OCI-LY7 (cell line): ENCODE results near the gene TPPP3. TPM values are rescaled to one million over a fixed set of nuclear protein-coding genes. Genes with fewer than 3 reads are reported as not detected.

ENCODE experiments used
- BruUV-seq: library from RNA; stranded (reverse); fragments of 400-500 nt; replicated peaks from 2 replicates; lab custom pipeline; 2021; lab: Mats Ljungman, UMichigan
- CTCF ChIA-PET: fragments of 300-600 bp; sonication (Branson Sonifier 250); formaldehyde crosslinking; loops from one replicate; lab custom pipeline; 2022; ENCODE audit warnings: antibody characterized with exemption; ENCODE audit not compliant: unreplicated experiment; lab: Charles Lee
- POLR2A ChIA-PET: fragments of 300-600 bp; sonication (Branson Sonifier 250); formaldehyde crosslinking; loops from one replicate; lab custom pipeline; 2022; ENCODE audit warnings: antibody characterized with exemption; lab: Charles Lee
- DNase-seq: peaks from one replicate; pipeline ENCODE4 v3.0.0-alpha.2; 2015; ENCODE audit warnings: low spot score
- H2AFZ ChIP-seq: fragments of 200-600 bp; sonication (generic), shearing (Covaris generic); 2 replicates; pipeline ENCODE4 v1.6.1; 2014; ENCODE audit warnings: mild to moderate bottlenecking, antibody characterized with exemption, low read length, moderate library complexity
- H3K27ac ChIP-seq: fragments of 200-600 bp; sonication (generic); 2 replicates; pipeline ENCODE4 v1.5.1; 2014; ENCODE audit warnings: mixed run types, low read depth, mild to moderate bottlenecking, moderate library complexity, low read length, inconsistent platforms; ENCODE audit not compliant: poor library complexity, severe bottlenecking
- H3K36me3 ChIP-seq: fragments of 200-600 bp; sonication (generic); 2 replicates; pipeline ENCODE4 v1.6.1; 2014; ENCODE audit warnings: mild to moderate bottlenecking, antibody characterized with exemption, low read length, moderate library complexity, mixed read lengths; ENCODE audit not compliant: insufficient read depth
- H3K4me1 ChIP-seq: fragments of 200-600 bp; sonication (generic); 2 replicates; pipeline ENCODE4 v1.5.1; 2014; ENCODE audit warnings: mild to moderate bottlenecking, low read length; ENCODE audit not compliant: insufficient read depth, poor library complexity, severe bottlenecking
- H3K4me2 ChIP-seq: fragments of 200-600 bp; sonication (generic); 2 replicates; pipeline ENCODE4 v1.6.1; 2014; ENCODE audit warnings: mild to moderate bottlenecking, low read length
- H3K4me3 ChIP-seq: fragments of 200-600 bp; sonication (generic); 2 replicates; pipeline ENCODE4 v1.5.1; 2014; ENCODE audit warnings: mild to moderate bottlenecking, low read depth, low read length; ENCODE audit not compliant: poor library complexity, severe bottlenecking
- H3K79me2 ChIP-seq: fragments of 200-600 bp; sonication (generic); 2 replicates; pipeline ENCODE4 v1.6.1; 2016; ENCODE audit warnings: low read depth, mild to moderate bottlenecking, low read length, moderate library complexity, mixed read lengths; ENCODE audit not compliant: insufficient read depth
- H3K9me2 ChIP-seq: fragments of 200-600 bp; sonication (generic); 2 replicates; pipeline ENCODE4 v1.6.1; 2016; ENCODE audit warnings: mild to moderate bottlenecking, low read length, mixed read lengths; ENCODE audit not compliant: insufficient read depth
- H3K9me3 ChIP-seq: fragments of 200-600 bp; sonication (generic); 2 replicates; pipeline ENCODE4 v1.6.1; 2014; ENCODE audit warnings: mild to moderate bottlenecking, mixed run types, low read length, mixed read lengths
- H4K20me1 ChIP-seq: fragments of 200-600 bp; sonication (generic); 2 replicates; pipeline ENCODE4 v1.6.1; 2014; ENCODE audit warnings: mild to moderate bottlenecking, antibody characterized with exemption, low read length, moderate library complexity, mixed read lengths; ENCODE audit not compliant: insufficient read depth
- EZH2phosphoT487 ChIP-seq: fragments of 200-600 bp; sonication (generic); IDR thresholded peaks from 2 replicates; pipeline ENCODE4 v1.6.1; 2018; ENCODE audit warnings: low read depth, borderline replicate concordance, mild to moderate bottlenecking, mixed run types, antibody characterized with exemption, low read length, moderate library complexity, mixed read lengths
- intact Hi-C: fragments of 100-400 bp; cut with micrococcal nuclease; formaldehyde crosslinking; loops from one replicate; pipeline ENCODE4 v1.10.0; 2022; ENCODE audit not compliant: unreplicated experiment
- total RNA-seq, 2 experiments: library from RNA; depleted of rRNA in 1 of 2; stranded (reverse); fragments of >200 nt in 1 of 2; shearing (Covaris generic) in 1 of 2; gene quantifications; 2 replicates each; pipeline ENCODE4 v1.2.3, GENCODE V29; 2014 to 2022
- TF ChIP-seq, protein P1 (sequence below): fragments of 200-600 bp; sonication (generic); conservative IDR thresholded peaks from 2 replicates; pipeline ENCODE4 v1.5.1; 2014; ENCODE audit warnings: mild to moderate bottlenecking, antibody characterized with exemption, low read length, moderate library complexity, mixed read lengths

Gene TPPP3
- total RNA-seq, 2 experiments from 2014 or later, result not detected

DNA sequence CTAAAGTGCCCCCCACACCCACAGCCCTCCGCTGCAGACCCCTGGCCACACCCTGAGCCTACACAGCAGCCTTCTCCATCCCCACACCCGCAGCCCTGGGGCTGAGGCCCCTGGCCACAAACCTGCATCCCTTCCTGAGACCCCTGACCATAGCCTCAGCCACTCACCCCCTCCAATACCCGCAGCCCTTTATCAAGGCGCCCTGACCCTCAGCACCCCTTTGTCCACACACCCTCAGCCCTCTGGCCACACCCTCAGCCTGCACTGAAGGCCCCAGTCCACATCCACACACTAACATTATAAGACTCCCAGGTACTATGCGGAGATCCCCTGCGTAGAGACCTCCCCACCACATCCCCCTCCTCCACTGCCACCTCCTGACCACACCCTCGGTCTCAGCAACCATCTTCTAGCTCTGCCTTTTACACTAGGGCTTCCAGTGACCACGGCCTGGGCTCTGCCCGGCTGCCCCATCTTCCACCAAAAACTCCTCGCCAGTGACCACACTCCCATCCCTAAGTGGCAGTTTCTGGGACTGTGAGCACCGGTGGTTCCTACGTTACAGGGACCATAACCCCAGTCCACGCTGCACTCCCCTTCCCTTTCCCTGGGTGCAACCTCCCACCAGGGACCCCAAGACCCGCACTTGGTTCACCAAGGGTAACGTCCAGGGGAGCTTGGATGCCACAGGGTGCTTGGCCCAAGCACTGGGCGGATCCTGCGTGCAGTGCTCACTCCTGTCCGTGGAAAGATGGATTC lies 818 bp downstream of the TPPP3 start:
- Histone ChIP-seq H2AFZ (no peak overlapping the region), H3K9me3 (no peaks in the 10 kb centered on the region), H3K36me3 (no peaks in the 10 kb centered on the region), H3K79me2 (no peaks in the 10 kb centered on the region), H4K20me1 (no peaks in the 10 kb centered on the region), H3K27ac (no peak overlapping the region), H3K9me2 (no peaks in the 10 kb centered on the region), H3K4me2 (no peak overlapping the region), H3K4me3 (no peak overlapping the region), H3K4me1 (no peaks in the 10 kb centered on the region)
- DNase-seq, result no peak
- ChIA-PET POLR2A (no interaction called here), CTCF (no interaction called here)
- intact Hi-C loops, result no loop called here
- no peak for TF ChIP-seq EZH2phosphoT487
- TF ChIP-seq, protein P1, sequence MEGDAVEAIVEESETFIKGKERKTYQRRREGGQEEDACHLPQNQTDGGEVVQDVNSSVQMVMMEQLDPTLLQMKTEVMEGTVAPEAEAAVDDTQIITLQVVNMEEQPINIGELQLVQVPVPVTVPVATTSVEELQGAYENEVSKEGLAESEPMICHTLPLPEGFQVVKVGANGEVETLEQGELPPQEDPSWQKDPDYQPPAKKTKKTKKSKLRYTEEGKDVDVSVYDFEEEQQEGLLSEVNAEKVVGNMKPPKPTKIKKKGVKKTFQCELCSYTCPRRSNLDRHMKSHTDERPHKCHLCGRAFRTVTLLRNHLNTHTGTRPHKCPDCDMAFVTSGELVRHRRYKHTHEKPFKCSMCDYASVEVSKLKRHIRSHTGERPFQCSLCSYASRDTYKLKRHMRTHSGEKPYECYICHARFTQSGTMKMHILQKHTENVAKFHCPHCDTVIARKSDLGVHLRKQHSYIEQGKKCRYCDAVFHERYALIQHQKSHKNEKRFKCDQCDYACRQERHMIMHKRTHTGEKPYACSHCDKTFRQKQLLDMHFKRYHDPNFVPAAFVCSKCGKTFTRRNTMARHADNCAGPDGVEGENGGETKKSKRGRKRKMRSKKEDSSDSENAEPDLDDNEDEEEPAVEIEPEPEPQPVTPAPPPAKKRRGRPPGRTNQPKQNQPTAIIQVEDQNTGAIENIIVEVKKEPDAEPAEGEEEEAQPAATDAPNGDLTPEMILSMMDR, result no peak
- no TSS peak for BruUV-seq

DNA sequence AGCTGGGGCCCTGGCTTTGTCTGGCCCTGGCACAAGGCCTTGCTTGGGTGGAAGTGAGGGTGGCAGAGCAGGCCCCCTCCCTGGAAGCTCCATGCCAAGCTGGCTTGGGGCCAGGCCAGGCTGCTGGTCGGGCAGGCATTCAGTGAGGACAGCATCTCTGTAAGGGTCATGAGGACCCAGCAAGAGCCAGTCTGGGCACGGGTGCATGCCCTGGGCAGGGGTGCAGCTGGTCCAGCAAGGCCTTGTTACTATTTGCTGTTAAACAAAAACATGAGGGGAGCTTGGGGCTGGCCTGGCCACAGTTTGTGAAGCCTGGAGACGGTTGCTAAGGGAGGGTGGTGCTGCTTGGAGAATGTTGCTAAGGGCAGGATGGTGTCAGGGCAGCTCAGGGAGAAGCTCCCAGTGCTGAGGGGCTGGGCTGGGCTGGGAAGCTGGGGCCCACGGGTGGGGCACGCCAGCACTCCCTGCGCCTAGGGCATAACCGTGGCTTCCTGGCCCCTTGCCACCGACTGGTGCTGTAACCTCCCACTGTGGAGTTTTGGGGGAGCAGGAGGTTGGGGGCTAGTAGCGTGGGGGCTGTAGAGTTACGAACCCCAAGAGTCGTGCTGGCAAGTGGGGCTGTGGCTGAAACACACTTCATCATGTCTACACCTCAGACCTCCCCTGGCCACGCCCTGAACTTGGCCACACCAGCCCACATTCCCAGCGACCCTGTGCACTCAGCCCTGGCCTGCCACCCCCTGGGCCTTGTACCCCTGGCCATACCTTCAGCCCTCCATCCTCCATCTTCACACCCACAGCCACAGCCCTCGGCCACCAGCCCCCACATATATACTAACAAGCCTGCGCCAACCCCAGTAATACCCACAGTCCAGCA lies 1.6 kb downstream of the TPPP3 start:
- no peak for DNase-seq

More for the DNA sequence above, 1.6 kb downstream of the TPPP3 start:
- intact Hi-C loops, result no loop called here
- Histone ChIP-seq H3K9me3 (no peaks in the 10 kb centered on the region), H3K9me2 (no peaks in the 10 kb centered on the region), H2AFZ (no peak overlapping the region), H4K20me1 (no peaks in the 10 kb centered on the region), H3K4me2 (no peak overlapping the region), H3K27ac (no peak overlapping the region), H3K4me1 (no peaks in the 10 kb centered on the region), H3K4me3 (no peak overlapping the region), H3K79me2 (no peaks in the 10 kb centered on the region), H3K36me3 (no peaks in the 10 kb centered on the region)
- ChIA-PET POLR2A (interaction anchor here (0.5 kb wide), 1 partner anchor 851 kb away, joined by 6 read pairs; no protein-coding TSS in a partner anchor), CTCF (no interaction called here)
- TF ChIP-seq EZH2phosphoT487, result no peak
- TF ChIP-seq, protein P1, result no peak
- no TSS peak for BruUV-seq
